ENCODE results near the gene LYZL4. TPM values are rescaled to one million over a fixed set of nuclear protein-coding genes. Genes with fewer than 3 reads are reported as not detected.

Gene LYZL4
- polyA plus RNA-seq, 1 donor from 2014 or later = not detected

DNA sequence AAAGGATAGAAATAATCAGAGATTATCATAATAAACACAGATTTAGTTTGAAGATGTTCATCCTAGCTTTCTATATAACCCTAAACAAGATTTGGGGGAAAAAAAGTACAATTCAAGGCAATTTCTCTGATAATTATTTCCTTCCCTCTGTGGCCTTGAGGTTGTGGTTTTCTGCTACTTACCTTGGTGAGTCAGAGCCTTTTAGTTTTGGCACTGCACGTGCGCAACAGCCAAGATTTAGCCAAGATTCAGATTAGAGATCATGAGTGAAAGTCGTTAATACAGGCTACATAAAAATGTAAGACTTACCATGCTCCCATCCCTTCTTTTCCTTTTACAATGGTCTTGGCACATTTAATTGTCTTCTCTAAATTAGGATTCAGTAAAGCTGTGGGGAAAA lies 6.7 kb downstream of the LYZL4 start:
- TF ChIP-seq EP300 (conservative IDR thresholded peaks at IDR 0.05; ENCODE audit: poor library complexity, severe bottlenecking) (no peak), POLR2AphosphoS5 (IDR thresholded peaks at IDR 0.05) (no peak), SMC3 (conservative IDR thresholded peaks at IDR 0.05; ENCODE audit: poor library complexity) (no peak), MXI1 (conservative IDR thresholded peaks at IDR 0.05; ENCODE audit: poor library complexity, severe bottlenecking) (no peak), EZH2 (IDR thresholded peaks at IDR 0.05; ENCODE audit: borderline replicate concordance, insufficient read depth, low read length, poor library complexity, severe bottlenecking) (no peak), RAD21 (conservative IDR thresholded peaks at IDR 0.05) (no peak), TAF1 (IDR thresholded peaks at IDR 0.05; ENCODE audit: low read depth) (no peak)
- TF ChIP-seq, protein P1, sequence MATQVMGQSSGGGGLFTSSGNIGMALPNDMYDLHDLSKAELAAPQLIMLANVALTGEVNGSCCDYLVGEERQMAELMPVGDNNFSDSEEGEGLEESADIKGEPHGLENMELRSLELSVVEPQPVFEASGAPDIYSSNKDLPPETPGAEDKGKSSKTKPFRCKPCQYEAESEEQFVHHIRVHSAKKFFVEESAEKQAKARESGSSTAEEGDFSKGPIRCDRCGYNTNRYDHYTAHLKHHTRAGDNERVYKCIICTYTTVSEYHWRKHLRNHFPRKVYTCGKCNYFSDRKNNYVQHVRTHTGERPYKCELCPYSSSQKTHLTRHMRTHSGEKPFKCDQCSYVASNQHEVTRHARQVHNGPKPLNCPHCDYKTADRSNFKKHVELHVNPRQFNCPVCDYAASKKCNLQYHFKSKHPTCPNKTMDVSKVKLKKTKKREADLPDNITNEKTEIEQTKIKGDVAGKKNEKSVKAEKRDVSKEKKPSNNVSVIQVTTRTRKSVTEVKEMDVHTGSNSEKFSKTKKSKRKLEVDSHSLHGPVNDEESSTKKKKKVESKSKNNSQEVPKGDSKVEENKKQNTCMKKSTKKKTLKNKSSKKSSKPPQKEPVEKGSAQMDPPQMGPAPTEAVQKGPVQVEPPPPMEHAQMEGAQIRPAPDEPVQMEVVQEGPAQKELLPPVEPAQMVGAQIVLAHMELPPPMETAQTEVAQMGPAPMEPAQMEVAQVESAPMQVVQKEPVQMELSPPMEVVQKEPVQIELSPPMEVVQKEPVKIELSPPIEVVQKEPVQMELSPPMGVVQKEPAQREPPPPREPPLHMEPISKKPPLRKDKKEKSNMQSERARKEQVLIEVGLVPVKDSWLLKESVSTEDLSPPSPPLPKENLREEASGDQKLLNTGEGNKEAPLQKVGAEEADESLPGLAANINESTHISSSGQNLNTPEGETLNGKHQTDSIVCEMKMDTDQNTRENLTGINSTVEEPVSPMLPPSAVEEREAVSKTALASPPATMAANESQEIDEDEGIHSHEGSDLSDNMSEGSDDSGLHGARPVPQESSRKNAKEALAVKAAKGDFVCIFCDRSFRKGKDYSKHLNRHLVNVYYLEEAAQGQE (IDR thresholded peaks at IDR 0.05; ENCODE audit: borderline replicate concordance) = no peak
- TF ChIP-seq, protein P2, sequence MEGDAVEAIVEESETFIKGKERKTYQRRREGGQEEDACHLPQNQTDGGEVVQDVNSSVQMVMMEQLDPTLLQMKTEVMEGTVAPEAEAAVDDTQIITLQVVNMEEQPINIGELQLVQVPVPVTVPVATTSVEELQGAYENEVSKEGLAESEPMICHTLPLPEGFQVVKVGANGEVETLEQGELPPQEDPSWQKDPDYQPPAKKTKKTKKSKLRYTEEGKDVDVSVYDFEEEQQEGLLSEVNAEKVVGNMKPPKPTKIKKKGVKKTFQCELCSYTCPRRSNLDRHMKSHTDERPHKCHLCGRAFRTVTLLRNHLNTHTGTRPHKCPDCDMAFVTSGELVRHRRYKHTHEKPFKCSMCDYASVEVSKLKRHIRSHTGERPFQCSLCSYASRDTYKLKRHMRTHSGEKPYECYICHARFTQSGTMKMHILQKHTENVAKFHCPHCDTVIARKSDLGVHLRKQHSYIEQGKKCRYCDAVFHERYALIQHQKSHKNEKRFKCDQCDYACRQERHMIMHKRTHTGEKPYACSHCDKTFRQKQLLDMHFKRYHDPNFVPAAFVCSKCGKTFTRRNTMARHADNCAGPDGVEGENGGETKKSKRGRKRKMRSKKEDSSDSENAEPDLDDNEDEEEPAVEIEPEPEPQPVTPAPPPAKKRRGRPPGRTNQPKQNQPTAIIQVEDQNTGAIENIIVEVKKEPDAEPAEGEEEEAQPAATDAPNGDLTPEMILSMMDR (IDR thresholded peaks at IDR 0.05; ENCODE audit: poor library complexity, severe bottlenecking) = no peak
- Histone ChIP-seq H4K20me1 (ENCODE audit: insufficient read depth) (no peaks in the 10 kb centered on the region), H3K27ac (ENCODE audit: low read length) (no peak overlapping the region), H3F3A (ENCODE audit: insufficient read depth, low read length, poor library complexity, severe bottlenecking) (no peaks in the 10 kb centered on the region), H2AFZ (ENCODE audit: low read depth, low read length) (no peak overlapping the region), H3K9ac (ENCODE audit: low read length) (no peak overlapping the region), H3K9me3 (ENCODE audit: low read length) (no peaks in the 10 kb centered on the region), H3K9me2 (ENCODE audit: insufficient read depth, low read length) (no peaks in the 10 kb centered on the region), H3K4me3 (ENCODE audit: low read length) (no peak overlapping the region), H3K79me2 (replicated peaks; ENCODE audit: insufficient read depth, low read length) (no peaks in the 10 kb centered on the region), H3K4me2 (ENCODE audit: low read length) (no peak overlapping the region), H3K36me3 (ENCODE audit: insufficient read depth, low read length) (no peaks in the 10 kb centered on the region), H3K27me3 (ENCODE audit: insufficient read depth, low read depth, low read length) (no peaks in the 10 kb centered on the region)

DNA sequence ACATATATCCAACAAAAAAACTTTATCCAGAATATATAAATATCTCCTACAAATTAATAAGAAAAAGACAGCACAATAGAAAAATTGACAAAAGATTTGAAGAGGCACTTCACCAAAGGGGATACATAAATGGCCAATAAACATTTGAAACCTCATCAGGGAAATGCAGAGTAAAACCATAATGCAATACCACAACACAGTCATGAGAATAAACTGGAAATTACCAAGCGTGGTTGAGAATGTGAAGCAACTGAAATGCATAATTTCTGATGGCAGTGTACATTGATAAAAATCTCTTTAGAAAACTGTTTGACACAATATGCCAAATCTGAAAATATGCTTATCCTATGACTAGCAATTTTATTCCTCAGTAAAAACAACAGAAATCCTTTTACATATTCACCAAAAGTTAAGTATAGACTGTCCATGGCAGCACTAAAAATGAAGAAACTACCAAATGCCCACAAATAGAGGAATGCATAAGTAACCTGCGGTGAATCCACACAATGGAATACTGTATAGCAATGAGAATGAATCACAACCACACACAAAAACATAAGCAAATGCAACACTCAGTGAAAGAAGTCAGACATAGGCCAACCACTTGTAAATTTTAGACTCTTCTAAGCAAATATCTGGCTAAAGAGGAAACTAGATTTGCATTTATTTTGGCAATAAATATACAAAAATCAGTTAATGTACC lies 7.9 kb downstream of the LYZL4 start:
- Histone ChIP-seq H3K4me3 (ENCODE audit: low read length) (no peak overlapping the region), H3K36me3 (ENCODE audit: insufficient read depth, low read length) (no peaks in the 10 kb centered on the region), H3K4me2 (ENCODE audit: low read length) (no peak overlapping the region), H3K9me3 (ENCODE audit: low read length) (no peaks in the 10 kb centered on the region), H3K9me2 (ENCODE audit: insufficient read depth, low read length) (no peaks in the 10 kb centered on the region), H2AFZ (ENCODE audit: low read depth, low read length) (no peak overlapping the region), H4K20me1 (ENCODE audit: insufficient read depth) (no peaks in the 10 kb centered on the region), H3K27me3 (ENCODE audit: insufficient read depth, low read depth, low read length) (no peaks in the 10 kb centered on the region), H3F3A (ENCODE audit: insufficient read depth, low read length, poor library complexity, severe bottlenecking) (no peaks in the 10 kb centered on the region), H3K79me2 (replicated peaks; ENCODE audit: insufficient read depth, low read length) (no peaks in the 10 kb centered on the region), H3K27ac (ENCODE audit: low read length) (no peak overlapping the region), H3K9ac (ENCODE audit: low read length) (no peak overlapping the region)
- no peak for TF ChIP-seq EZH2 (IDR thresholded peaks at IDR 0.05; ENCODE audit: borderline replicate concordance, insufficient read depth, low read length, poor library complexity, severe bottlenecking)
- no peak for TF ChIP-seq TAF1 (IDR thresholded peaks at IDR 0.05; ENCODE audit: low read depth)
- TF ChIP-seq MXI1 (conservative IDR thresholded peaks at IDR 0.05; ENCODE audit: poor library complexity, severe bottlenecking) = no peak
- no peak for TF ChIP-seq EP300 (conservative IDR thresholded peaks at IDR 0.05; ENCODE audit: poor library complexity, severe bottlenecking)
- TF ChIP-seq, protein P1 (IDR thresholded peaks at IDR 0.05; ENCODE audit: borderline replicate concordance) = no peak
- TF ChIP-seq, protein P2 (IDR thresholded peaks at IDR 0.05; ENCODE audit: poor library complexity, severe bottlenecking) = no peak
- no peak for TF ChIP-seq RAD21 (conservative IDR thresholded peaks at IDR 0.05)
- no peak for TF ChIP-seq POLR2AphosphoS5 (IDR thresholded peaks at IDR 0.05)
- TF ChIP-seq SMC3 (conservative IDR thresholded peaks at IDR 0.05; ENCODE audit: poor library complexity) = no peak
